IPS-11a (cell line): ENCODE measurements around the gene MCM6.

ENCODE experiments used
- H3K4me3 ChIP-seq: one replicate; pipeline ENCODE4 v1.5.1; 2013; ENCODE audit warnings: low read depth, low read length, control low read depth

The MCM6 gene

DNA sequence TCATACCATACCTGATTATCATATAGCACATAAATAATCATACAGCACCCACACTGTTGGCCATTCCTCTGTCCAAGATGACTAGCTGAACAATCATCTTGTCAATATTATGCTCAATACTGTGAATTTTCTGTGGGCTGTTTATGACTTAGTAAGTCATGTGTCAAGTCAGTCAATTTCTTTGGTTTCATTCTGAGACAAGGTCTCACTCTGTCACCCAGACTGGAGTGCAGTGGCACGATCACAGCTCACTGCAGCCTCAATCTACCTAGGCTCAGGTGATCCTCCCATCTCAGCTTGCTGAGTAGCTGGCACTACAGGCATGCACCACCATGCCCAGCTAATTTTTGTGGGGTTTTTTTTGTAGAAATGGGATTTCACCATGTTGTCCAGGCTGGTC lies 5.7 kb downstream of the MCM6 start:
- no peak overlapping the region for H3K4me3 ChIP-seq

DNA sequence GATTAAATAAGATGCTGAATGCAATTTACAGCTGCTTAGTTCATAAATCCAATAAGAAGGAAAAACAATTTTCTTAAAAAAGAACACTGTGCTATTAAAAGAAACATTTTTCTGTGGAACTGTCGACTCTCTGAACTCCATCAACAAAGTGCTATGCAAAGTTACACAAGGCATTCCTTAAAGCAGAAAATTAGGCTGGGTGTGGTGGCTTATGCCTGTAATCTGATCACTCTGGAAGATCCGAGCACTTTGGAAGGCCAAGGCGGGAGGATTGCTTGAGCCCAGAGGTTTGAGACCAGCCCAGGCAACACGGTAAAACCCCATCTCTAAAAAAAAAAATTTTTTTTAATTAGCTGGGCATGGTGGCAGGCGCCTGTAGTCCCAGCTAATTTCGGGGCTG lies 13.0 kb downstream of the MCM6 start:
- H3K4me3 ChIP-seq = no peak overlapping the region

DNA sequence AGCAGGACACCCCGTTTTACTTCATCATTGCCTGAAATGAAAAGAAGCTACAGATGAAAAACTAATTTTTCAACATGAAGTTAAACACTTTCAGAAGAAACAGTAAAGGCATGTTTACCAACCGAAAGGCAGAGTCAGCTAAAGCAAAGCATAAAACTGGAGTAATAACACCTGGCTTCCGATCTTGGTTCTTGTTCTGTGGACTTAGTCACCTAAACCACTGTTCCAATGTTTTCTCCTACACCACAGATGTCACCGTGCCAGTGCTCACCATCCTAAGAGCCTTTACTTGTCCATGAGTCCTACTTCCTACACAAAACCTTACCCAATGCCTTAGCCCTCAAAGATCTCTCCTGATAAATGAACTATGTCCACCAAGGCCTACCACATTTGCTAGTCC lies 13.5 kb downstream of the MCM6 start:
- H3K4me3 ChIP-seq = no peak overlapping the region

DNA sequence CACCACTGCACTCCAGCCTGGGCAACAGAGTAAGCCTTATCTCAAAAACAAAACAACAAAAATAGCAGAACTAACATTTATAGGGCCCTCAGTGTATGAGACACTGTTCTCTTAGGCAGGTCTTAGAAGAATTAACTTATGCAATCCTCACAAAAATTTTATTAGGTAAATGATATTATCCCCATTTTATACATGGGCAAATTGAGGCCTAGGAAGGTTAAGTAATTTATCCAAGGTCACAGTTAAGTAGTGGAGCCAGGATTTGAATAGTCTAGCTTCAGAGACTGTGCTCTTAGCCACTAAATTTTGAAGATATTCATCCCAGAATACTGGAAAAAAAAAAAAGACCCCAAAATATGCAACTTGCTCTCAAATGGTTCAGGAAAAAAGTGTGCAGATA lies 22.8 kb downstream of the MCM6 start:
- no peak overlapping the region for H3K4me3 ChIP-seq

DNA sequence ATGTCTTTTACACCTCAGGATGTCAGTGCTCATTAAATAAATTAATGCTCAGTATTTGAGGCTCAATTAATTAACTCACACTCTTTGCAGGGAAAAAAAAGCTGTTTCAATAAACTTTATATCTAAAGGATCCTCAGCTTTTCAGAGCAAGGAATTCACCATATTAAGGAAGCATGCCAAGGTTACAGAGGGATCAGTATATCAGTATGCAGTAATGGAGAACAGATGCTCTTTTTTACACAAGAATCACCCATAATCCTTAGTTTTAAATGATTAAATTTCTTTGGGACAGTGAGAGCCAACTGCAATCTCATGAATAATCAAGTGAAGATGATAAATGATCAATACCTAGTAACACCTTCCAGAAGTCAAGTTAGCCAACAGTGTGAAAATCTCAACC lies 24.4 kb downstream of the MCM6 start:
- H3K4me3 ChIP-seq = no peak overlapping the region

DNA sequence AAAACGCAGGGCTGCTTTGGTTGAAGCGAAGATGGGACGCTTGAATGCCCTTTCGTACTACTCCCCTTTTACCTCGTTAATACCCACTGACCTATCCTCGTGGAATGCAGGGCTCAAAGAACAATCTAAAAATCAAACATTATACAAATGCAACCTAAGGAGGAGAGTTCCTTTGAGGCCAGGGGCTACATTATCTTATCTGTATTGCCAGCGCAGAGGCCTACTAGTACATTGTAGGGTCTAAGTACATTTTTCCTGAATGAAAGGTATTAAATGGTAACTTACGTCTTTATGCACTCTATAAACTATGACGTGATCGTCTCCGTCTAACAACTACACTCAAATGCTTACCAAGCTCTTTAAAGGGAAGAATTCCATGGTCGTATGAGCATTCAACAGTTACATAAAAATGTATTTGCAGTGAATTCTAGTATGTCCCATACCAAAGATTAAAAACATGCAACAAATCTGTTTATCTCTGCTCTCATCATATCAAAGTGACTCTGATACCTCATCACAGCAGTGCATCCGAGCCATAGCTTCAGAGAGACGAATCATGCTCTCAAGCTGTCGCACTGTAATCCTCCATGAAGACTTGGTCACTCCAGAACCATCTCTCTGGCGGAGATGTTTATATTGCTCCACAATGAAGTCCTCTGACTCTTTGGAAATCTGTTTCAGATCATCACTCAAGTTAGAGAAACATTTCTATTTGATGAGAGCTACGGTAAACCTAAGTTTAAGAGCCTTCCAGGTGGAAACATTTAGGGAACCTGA lies 25.2 kb downstream of the MCM6 start:
- H3K4me3 ChIP-seq = no peak overlapping the region

DNA sequence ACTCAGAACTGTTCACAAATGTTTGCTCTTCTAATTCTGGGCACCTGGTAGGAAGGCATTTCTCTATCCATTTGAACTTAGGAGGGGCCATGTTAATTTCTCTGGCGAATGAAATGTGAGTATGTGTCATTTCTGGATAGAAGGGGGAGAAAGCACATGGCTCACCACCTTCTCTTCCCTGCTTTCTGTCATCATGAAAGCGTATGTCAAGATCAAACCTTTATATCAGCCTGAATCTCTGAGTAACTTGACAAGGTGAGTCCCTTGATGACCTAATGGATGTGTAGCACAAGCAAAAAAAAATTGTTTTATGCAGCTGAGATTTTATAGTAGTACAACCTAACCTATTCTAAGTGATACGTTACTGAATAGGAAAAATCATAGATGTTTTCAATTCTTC lies 27.2 kb downstream of the MCM6 start:
- H3K4me3 ChIP-seq = no peak overlapping the region

DNA sequence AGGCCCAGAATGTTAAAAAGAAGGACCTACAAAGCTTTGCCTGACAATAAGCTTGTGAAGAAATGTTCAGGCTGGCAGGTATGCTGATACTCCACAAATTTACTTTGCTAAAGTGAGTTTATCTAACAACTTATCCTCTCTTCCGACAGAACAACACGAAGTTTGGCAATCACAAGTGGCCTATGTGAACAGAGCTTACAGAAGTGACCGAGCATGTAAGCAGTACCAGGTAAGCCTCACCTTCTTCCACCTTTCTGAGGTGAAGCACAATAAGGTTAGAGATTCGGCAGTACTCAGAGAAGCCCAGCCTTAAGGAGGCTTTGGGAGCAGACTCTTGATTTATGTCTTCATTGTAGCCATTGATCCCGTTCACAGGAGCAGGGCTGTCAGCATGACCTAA lies 30.2 kb downstream of the MCM6 start:
- no peak overlapping the region for H3K4me3 ChIP-seq

DNA sequence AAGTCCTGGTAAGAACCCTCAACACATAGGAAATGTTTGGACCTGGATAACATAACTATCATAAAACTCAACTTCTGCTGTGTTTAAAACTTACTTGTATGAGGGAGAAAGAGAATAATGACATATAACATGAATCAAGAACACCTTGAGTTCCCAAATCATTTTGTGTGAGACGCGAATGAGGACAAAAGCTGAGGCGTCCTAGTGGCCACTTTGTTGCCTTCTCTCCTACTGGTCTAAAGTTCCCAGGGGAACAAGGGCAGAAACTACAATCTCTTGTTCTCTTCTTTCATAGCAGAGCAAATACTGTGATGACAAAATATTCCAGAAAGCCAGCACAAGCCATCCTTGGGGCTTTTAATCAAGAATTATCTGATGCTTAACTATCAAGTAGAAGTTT lies 31.0 kb downstream of the MCM6 start:
- H3K4me3 ChIP-seq = no peak overlapping the region

DNA sequence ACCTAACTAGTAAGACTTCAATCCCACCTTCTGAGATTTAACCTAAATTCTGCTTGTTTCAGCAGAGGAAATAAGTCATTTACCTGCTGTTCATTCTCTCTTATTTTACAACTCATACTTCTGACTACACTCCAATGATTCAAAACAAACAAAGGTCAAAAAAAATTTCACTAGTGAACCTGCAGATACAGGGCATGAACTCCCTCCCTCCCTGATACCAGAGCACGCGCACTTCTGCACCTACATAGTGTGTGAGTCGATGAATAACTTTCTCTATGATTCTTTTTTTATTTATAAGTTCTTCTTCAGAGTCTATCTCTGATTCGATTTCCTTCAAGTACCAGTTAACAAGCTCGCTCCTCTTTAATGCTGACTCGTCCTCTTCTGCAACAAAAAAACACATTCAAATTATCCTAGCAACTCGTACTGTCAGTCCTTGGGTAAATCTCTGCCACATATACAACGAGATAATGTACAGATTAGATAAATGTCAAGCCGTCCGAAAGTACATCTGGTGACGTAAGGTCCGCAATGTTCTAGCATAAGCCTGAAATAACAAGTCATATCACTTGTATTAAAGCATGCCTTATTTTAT lies 31.8 kb downstream of the MCM6 start:
- H3K4me3 ChIP-seq = no peak overlapping the region

DNA sequence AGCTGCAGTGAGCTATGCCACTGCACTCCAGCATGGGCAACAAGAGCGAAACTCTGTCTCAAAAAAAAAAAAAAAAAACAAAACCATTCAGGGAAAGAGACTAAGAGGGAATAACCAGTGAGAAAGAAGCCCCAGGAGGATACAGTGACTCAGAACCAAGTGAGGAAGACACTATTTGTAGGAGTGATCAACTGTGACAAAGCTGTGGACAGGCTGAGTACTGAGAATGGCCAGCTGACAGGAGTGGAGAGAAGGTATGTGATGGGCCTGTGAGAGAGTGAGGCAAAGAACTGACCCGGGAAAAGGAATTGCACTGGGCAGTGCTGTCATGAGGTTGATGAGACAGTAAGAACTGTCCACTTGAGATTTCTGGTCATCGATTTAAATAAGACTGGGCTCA lies 32.6 kb downstream of the MCM6 start:
- no peak overlapping the region for H3K4me3 ChIP-seq

DNA sequence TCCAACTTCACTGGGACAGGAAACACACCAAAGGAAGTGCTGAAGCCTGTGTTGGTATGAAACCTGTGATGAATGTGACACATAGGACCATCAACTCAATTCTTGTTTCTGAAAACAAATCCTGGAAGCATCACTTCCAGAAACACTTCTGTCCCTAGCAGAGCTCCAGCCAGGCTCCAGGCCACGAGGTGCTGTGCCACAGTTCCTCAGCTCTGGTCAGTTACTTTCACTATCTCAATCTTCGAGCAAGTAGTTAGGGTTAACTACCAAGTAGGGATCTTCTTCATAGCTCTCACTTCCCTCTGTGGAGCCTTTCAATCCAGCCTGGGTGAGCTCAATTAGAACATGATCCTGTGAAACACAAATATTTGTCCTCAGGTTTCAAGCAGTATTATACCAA lies 35.6 kb downstream of the MCM6 start:
- no peak overlapping the region for H3K4me3 ChIP-seq

DNA sequence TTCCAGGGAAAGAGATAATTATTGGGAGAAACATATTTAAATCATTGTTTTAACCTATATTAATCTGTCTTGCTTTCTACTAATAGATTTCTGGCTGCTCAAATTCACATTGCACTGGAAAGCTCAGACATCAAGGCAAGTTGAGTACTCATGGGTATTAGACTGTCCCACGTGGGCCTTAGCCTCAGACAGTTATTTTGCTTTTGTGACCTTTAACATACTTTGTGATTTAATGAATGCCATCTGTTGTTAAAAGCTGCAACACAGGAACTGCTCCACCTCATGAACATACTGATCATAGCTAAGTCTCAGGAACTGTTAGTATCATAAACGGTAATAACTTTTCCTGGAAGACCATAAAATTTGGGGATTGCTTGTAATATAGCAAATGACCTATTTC lies 36.5 kb downstream of the MCM6 start:
- no peak overlapping the region for H3K4me3 ChIP-seq

DNA sequence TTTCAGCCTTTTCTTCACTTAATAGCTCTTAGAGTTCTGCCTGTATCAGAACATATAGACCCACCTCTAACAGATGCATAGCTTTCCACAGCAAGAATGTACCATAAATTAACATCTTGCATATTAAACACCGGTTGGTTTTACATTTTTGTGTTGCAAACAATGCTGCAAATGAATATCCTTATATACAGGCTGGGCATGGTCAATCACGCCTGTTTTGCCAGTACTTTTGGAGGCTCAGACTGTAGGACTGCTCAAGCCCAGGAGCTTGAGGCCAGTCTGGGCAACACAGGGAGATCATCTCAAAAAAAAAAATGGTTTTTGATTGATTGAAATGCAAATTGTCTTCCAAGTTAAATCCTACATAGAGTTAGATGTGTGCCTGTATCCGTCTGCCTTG lies 37.7 kb downstream of the MCM6 start:
- no peak overlapping the region for H3K4me3 ChIP-seq

DNA sequence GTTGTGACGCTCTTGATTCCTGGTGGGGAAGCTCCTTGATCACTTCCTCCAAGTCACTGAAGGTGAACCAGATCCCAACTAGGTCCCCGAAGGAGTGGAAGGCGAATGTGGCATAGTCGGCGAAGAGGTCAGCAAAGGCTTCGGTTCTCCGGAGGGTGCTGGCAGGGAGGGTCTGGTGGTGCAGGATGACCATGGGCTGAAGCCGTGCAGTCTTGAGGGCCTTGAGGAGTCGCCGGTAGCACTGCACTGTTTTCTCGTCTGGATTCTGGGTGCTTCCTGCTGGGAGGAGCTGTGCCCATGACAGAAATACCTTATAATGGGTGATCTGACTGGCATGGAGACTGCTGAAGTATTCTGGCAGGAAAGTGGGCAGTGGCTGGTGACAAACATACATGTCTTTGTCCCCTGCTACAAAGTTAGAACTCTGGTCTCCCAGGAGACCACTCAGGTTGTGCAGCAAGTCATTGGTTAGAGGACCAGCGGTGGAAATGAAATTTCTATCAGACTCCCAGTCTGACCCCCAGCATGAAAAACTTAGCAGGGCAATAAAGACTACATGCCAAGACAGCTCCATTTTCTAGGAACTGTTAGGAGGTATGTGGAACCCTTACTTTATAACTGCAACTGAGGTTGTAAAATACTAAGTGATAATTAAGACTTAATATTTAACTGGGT lies 39.5 kb downstream of the MCM6 start, which contains the start of gene LCT:
TSS of gene LCT (minus strand) at position 589 of the 675 bp plus-strand sequence. CDS start at position 574, 15 bp downstream.
- H3K4me3 ChIP-seq = no peak within 1 kb of the TSS

DNA sequence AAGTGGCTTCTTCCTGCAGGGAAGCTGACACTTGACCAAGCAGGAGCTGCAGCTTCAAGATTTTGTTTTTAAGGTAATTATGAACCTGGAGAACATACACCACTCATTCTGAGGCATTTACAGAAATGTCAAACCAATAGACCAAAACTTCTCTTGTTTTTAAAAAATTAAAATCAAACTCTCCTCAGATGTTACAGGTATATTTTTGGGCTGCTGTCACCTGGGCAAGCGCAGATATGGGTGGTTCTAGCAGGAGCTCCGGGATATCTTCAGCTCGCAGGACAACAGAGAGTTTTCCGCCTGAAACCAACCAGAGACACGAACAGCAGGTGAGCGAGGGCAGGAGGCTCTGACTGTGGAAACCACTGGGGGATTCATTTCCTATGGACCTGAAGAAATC lies 43.4 kb downstream of the MCM6 start:
- no peak overlapping the region for H3K4me3 ChIP-seq

DNA sequence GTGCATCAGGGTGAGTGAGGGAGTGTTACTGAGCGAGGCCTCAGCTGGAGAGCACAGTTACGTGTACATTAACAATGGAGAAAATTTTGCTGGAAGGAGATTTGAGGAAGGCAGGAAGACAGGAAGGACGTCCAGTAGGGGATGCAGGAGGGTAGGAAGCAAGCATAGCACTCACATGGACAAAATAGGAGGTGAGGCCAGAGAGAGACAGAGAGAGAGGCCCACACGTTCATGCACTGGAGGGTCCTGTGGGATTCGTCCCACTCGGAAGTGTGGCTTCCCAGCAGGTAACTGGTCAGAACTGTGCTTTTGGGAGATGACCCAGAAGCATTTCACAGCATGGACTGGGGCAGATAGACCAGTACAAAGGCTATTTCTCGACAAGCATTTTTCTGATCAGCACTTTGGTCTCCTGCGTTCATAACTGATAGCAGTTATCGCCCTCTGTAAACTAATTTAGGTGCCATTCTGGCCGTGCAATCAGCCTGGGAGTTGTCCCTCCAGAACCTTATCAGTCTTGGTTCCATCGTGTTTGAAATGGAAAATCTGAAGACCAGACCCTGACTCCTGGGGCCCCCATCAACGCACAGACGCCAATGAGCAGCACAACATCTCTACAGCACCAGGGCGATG lies 44.9 kb downstream of the MCM6 start:
- no peak overlapping the region for H3K4me3 ChIP-seq

DNA sequence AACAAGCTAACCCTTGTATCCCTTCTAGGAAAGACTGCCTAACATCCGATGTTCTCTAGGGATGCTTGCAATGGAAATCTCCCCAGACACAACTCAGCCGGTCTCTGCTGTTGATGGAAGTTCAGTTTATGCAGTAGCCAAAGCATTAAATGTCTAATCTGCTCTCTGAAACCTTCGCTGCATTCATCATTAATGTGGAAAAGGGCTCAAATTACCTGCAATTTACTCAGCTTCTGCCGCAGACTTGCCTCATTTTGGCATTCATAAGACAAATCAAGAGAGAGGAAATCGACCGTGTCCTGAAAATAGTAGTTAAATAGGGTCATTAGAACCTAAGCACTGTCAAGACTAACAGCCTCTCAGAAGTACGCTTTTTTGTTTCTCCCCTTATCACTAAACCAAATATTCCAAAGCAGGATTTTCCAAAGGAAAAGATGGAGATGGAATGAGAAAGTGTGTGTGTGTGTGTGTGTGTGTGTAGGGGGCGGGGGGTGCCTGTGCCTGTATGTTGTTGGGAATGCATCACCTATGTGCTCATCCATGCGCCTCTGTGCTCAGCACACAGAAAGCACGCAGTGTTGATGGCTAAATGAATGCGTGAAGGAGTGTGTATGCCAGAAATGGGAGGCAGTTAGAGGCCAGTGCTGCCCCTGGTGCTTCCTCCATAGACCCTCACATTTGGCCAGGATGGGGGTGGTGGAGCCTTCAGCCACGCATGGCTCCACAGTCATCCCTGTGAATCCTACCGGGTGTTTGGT lies 46.7 kb downstream of the MCM6 start:
- no peak overlapping the region for H3K4me3 ChIP-seq

DNA sequence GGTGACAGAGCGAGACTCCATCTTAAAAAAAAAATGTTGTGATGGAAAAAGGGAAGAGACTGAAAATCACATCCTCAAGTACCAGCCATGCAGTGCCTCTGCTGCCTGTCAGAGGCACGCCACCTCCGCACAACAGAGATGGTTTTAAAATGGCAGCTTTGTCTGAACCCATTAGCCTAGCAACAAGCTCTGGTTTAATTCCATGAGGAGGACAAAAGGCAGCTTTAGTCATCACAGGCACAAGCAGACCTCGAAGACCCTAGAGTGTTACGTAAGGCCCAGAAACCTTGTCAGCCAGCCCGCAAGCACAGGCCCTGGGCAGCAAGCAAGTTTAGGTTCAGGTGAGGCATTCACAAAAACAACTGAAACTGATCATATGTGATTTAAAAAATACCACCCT lies 49.7 kb downstream of the MCM6 start:
- H3K4me3 ChIP-seq = no peak overlapping the region

DNA sequence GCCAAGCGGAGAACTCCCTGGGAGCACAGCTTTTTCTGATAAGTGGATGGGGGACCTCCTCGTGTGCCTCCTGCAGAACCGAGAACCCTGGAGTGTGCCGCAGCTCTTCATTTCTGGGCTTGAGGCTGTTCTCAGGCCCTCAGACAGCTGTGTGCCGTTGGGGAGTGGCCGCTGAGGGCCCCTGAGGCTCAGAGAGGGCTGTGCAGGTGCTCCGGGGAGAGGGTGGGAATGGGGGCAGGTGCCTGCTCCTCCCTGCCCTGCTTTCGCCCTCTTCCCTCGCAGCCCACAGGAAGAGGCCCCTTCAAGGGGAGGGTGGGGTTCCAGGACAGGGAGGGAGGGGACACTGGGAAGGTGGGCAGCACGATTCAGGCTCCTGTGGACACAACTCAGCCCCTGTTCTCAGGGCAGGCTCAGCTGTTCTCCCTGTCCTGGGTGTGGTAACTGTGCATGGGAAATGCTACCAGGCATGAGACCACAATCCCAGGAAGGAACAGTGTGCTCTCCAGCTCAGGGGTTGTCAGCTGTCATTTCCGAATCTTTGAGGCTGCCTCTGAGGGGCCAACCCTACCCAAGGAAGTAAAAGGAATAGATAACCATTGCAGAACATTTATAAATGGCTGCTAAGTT lies 50.6 kb downstream of the MCM6 start:
- H3K4me3 ChIP-seq = no peak overlapping the region

DNA sequence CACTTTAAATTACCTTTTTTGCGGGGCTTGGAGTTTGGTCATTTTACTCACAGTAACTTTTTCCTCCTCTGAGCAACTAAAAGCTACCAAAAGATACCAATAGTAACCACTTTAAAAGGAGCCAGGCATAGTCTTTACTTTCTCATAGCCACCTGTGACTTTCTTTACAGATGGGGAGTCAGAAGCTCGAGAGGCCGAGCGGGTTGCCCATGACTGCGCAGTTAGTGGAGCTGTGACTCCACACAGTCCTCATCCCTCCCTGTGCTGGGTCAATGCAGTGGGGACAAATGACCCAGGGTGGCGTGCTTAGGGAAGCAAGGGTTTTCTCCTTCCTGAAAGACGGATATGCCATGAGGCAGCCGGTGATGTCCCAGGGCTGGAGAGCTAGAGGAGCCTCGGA lies 51.1 kb downstream of the MCM6 start:
- H3K4me3 ChIP-seq = no peak overlapping the region
